GM12874 (cell line): Measurements from ENCODE around the gene PDE6G.

Experiments used
- CTCF ChIP-seq: IDR thresholded peaks from 2 replicates; pipeline ENCODE4 v1.5.1; 2011; ENCODE audit warnings: low read depth, mild to moderate bottlenecking, control low read depth, low read length, moderate library complexity; ENCODE audit not compliant: insufficient read depth

PDE6G gene

GRCh38 chr17:81652906-81653771, 3.2 kb downstream of the PDE6G start:
- no peak for TF ChIP-seq CTCF

- no peak for TF ChIP-seq CTCF
These were observed 4.7 kb downstream of the PDE6G start for GRCh38 chr17:81651692-81652091.

GRCh38 chr17:81650951-81651350, 5.4 kb downstream of the PDE6G start:
- TF ChIP-seq CTCF = no peak

- no peak for TF ChIP-seq CTCF
These were observed 7.6 kb downstream of the PDE6G start for GRCh38 chr17:81648707-81649085.

- TF ChIP-seq CTCF = no peak
These were observed 8.2 kb downstream of the PDE6G start for GRCh38 chr17:81648013-81648706.

- no peak for TF ChIP-seq CTCF
These were observed 8.7 kb downstream of the PDE6G start for GRCh38 chr17:81647640-81648012.

- TF ChIP-seq CTCF = no peak
These were observed 9.3 kb downstream of the PDE6G start for GRCh38 chr17:81646869-81647600.
